Ascending aorta (tissue), 2 donors: ENCODE results near the gene LDLRAD4. TPM values are rescaled to one million over a fixed set of nuclear protein-coding genes. Genes with fewer than 3 reads are reported as not detected.

Source experiments
- DNase-seq, 2 donors: peaks; one replicate each; pipeline ENCODE4 v3.0.0-alpha.2; 2019; ENCODE audit warnings: low spot score in 2 of 2
- H3K27ac ChIP-seq, 2 donors: fragments of 200-600 bp; sonication (generic); one replicate each; pipeline ENCODE4 v1.5.1; 2016 to 2017; ENCODE audit warnings: mild to moderate bottlenecking in 1 of 2
- H3K27me3 ChIP-seq: fragments of 200-600 bp; sonication (generic); one replicate; pipeline ENCODE4 v1.5.1; 2017
- H3K36me3 ChIP-seq, 2 donors: fragments of 200-600 bp; sonication (generic); one replicate each; pipeline ENCODE4 v1.5.1; 2016
- H3K4me1 ChIP-seq, 2 donors: fragments of 200-600 bp; sonication (generic); one replicate each; pipeline ENCODE4 v1.5.1; 2016 to 2017; ENCODE audit warnings: mild to moderate bottlenecking in 1 of 2
- H3K4me3 ChIP-seq, 2 donors: fragments of 200-600 bp; sonication (generic); one replicate each; pipeline ENCODE4 v1.5.1; 2016 to 2017; ENCODE audit warnings: mild to moderate bottlenecking in 1 of 2
- H3K9me3 ChIP-seq, 2 donors: fragments of 200-600 bp; sonication (generic); one replicate each; pipeline ENCODE4 v1.5.1; 2016
- CTCF ChIP-seq, 3 experiments: fragments of 200-600 bp in 2 of 3; fragments of 450-650 bp in 1 of 3; sonication (generic) in 2 of 3; IDR thresholded peaks; one replicate each; pipeline ENCODE4 v1.5.1; 2016 to 2019; ENCODE audit warnings: antibody characterized with exemption in 3 of 3, mild to moderate bottlenecking in 1 of 3, moderate library complexity in 1 of 3
- intact Hi-C: fragments of 100-400 bp; cut with DNase I; formaldehyde crosslinking; loops from one replicate; pipeline ENCODE4 v1.15.1; 2023
- total RNA-seq: library from RNA; depleted of rRNA; stranded (reverse); fragments of >200 nt; gene quantifications from one replicate; pipeline ENCODE4 v1.1.0, GENCODE V29; 2016

Gene LDLRAD4
- total RNA-seq, 1 donor from 2014 or later = 21.0 TPM

GRCh38 chr18:13427354-13427753 is 208.8 kb downstream of the LDLRAD4 start:
- peak overlapping the region in 1 of 2 donors; percentile 45 for H3K4me3 ChIP-seq
- peaks cover 5 to 38% of the 10 kb centered on the region in 2 donors for H3K4me1 ChIP-seq
- DNase-seq = peak; percentile 38 to 84
- no peaks in the 10 kb centered on the region for H3K36me3 ChIP-seq
- H3K27ac ChIP-seq = peak overlapping the region; percentile 62 to 86
- intact Hi-C loops = no loop called here
- TF ChIP-seq CTCF (IDR thresholded peaks at IDR 0.05) = no peak
- H3K9me3 ChIP-seq = no peaks in the 10 kb centered on the region
- no peaks in the 10 kb centered on the region for H3K27me3 ChIP-seq

DNA sequence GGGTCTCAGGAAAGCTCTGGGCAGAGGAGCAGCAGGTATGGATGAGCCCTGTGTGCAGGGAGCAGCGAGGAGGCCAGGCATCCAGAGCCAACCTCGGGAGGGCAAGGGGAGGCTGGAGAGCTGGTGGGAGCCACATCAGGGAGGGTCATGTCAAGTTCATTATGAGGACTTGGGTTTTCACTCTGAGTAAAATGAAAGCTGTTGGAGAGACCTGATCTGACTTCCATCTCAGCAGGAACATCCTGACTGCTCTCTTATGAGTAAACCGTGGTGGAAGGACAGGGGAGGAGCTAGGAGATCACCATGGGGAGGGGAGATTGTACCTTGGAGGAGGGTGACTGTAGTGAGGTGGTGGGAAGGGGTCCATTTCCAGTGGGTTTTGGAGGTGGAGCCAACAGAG is 209.8 kb downstream of the LDLRAD4 start:
- peaks cover 5 to 38% of the 10 kb centered on the region in 2 donors for H3K4me1 ChIP-seq
- peak in 1 of 2 donors; percentile 51 for DNase-seq

DNA sequence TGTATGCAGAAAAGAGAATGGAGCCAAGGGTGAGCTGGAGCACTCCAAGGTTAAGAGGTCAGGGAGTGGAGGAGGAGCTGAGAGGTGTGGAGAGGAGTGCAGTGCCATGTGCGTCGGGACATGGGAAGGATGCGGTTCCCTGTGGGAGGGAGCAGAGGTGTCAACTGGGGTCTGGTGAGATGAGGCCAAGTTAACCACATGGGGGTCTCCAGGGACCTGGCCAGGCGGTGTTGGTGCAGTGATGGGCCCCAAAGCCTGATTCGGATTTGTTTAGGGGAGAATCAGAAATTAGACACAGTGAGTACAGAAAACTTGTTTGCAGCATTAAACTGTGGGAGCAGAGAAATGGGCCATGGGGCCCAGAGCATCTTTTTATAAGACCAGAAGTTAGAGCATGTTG is 210.5 kb downstream of the LDLRAD4 start:
- H3K4me1 ChIP-seq = peaks cover 5 to 40% of the 10 kb centered on the region in 2 donors
- intact Hi-C loops = no loop called here
- DNase-seq = peak in 1 of 2 donors; percentile 34
- no peaks in the 10 kb centered on the region for H3K36me3 ChIP-seq
- H3K9me3 ChIP-seq = no peaks in the 10 kb centered on the region
- H3K27me3 ChIP-seq = no peaks in the 10 kb centered on the region
- no peak overlapping the region for H3K4me3 ChIP-seq
- TF ChIP-seq CTCF (IDR thresholded peaks at IDR 0.05) = no peak
- peak overlapping the region; percentile 62 to 86 for H3K27ac ChIP-seq

More for the DNA sequence above, 209.8 kb downstream of the LDLRAD4 start:
- Histone ChIP-seq H3K27me3 (no peaks in the 10 kb centered on the region), H3K36me3 (no peaks in the 10 kb centered on the region), H3K9me3 (no peaks in the 10 kb centered on the region), H3K27ac (peak overlapping the region; percentile 62 to 86), H3K4me3 (no peak overlapping the region)
- intact Hi-C loops = no loop called here
- TF ChIP-seq CTCF (IDR thresholded peaks at IDR 0.05) = no peak

GRCh38 chr18:13429884-13430510 is 211.4 kb downstream of the LDLRAD4 start:
- peaks cover 8 to 48% of the 10 kb centered on the region in 2 donors for H3K4me1 ChIP-seq
- H3K36me3 ChIP-seq = no peaks in the 10 kb centered on the region
- peak in 1 of 2 donors; percentile 52 for DNase-seq
- intact Hi-C loops = no loop called here
- no peaks in the 10 kb centered on the region for H3K27me3 ChIP-seq
- TF ChIP-seq CTCF (IDR thresholded peaks at IDR 0.05) = no peak
- H3K27ac ChIP-seq = no peak overlapping the region
- no peaks in the 10 kb centered on the region for H3K9me3 ChIP-seq
- no peak overlapping the region for H3K4me3 ChIP-seq

DNA sequence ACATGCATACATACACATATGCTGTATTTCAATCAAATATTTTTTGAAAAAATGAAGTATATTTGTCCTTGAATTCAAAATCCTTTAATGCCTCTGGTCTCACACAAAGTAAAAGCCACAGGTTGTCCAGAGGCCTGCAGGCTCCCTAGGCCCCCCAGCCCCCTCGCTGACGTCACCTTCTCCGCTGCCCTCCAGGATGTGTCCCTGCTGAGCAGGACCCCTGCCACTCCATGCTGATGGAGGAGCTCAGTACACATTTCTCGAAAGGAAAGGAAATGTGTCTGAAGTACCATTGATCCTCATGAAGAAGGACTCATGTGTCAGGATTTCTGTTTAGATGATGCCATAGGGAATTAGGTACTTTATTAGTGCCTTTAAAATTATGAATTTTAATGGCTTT is 212.1 kb downstream of the LDLRAD4 start:
- H3K4me1 ChIP-seq = peaks cover 6 to 52% of the 10 kb centered on the region in 2 donors
- intact Hi-C loops = no loop called here
- peak in 1 of 2 donors; percentile 54 for DNase-seq
- no peaks in the 10 kb centered on the region for H3K9me3 ChIP-seq
- no peak overlapping the region for H3K4me3 ChIP-seq
- no peak for TF ChIP-seq CTCF (IDR thresholded peaks at IDR 0.05)
- H3K27ac ChIP-seq = no peak overlapping the region
- H3K27me3 ChIP-seq = no peaks in the 10 kb centered on the region
- H3K36me3 ChIP-seq = no peaks in the 10 kb centered on the region
